ENCODE measurements around the gene SLC35F1. TPM values are rescaled to one million over a fixed set of nuclear protein-coding genes. Genes with fewer than 3 reads are reported as not detected.

Gene SLC35F1
- total RNA-seq, 5 donors from 2014 or later (not counting 1 experiment from before 2014, with no cell fraction given): not detected

- H3K4me1 Mint-ChIP-seq: no peaks in the 10 kb centered on the region
- Histone ChIP-seq H3K4me1 (ENCODE audit: control insufficient read depth in 1 of 2, extremely low read depth in 1 of 2, insufficient read depth in 2 of 2, low read length in 2 of 2) (no peaks in the 10 kb centered on the region), H3K36me3 (ENCODE audit: control insufficient read depth in 2 of 2, extremely low read depth in 1 of 2, insufficient read depth in 1 of 2, low read length in 1 of 2) (no peaks in the 10 kb centered on the region), H3K27me3 (replicated peaks in 1 of 2; ENCODE audit: control insufficient read depth in 2 of 2, extremely low read depth in 1 of 2, insufficient read depth in 2 of 2, low read length in 1 of 2) (no peaks in the 10 kb centered on the region), H3K4me3 (ENCODE audit: control insufficient read depth in 1 of 2, extremely low read depth in 1 of 2, low read length in 1 of 2) (no peak overlapping the region), H3K27ac (ENCODE audit: low read length) (no peak overlapping the region), H3K9me3 (no peaks in the 10 kb centered on the region)
- no peaks in the 10 kb centered on the region for H3K9me3 Mint-ChIP-seq
- ATAC-seq (replicated peaks in 1 of 4): no peak
- no peak for DNase-seq
- H3K4me3 Mint-ChIP-seq: no peak overlapping the region
- no peaks in the 10 kb centered on the region for H3K36me3 Mint-ChIP-seq
- CTCF ChIA-PET: no interaction called here
- no peak overlapping the region for H3K27ac Mint-ChIP-seq
- WGBS (ENCODE audit: insufficient coverage): 100% methylated on average over 1 of the region's 6 CpGs
- POLR2A ChIA-PET: no interaction called here
- H3K27me3 Mint-ChIP-seq: peaks cover 0 to 4% of the 10 kb centered on the region in 2 donors
Measured at GRCh38 chr6:118316796-118317384, 409.8 kb downstream of the SLC35F1 start.

- Mint-ChIP-seq H3K27ac (no peak overlapping the region), H3K9me3 (no peaks in the 10 kb centered on the region), H3K4me1 (no peaks in the 10 kb centered on the region), H3K4me3 (no peak overlapping the region), H3K27me3 (peaks cover 0 to 4% of the 10 kb centered on the region in 2 donors), H3K36me3 (no peaks in the 10 kb centered on the region)
- Histone ChIP-seq H3K36me3 (ENCODE audit: control insufficient read depth in 2 of 2, extremely low read depth in 1 of 2, insufficient read depth in 1 of 2, low read length in 1 of 2) (no peaks in the 10 kb centered on the region), H3K4me3 (ENCODE audit: control insufficient read depth in 1 of 2, extremely low read depth in 1 of 2, low read length in 1 of 2) (no peak overlapping the region), H3K27ac (ENCODE audit: low read length) (no peak overlapping the region), H3K9me3 (no peaks in the 10 kb centered on the region), H3K4me1 (ENCODE audit: control insufficient read depth in 1 of 2, extremely low read depth in 1 of 2, insufficient read depth in 2 of 2, low read length in 2 of 2) (no peaks in the 10 kb centered on the region), H3K27me3 (replicated peaks in 1 of 2; ENCODE audit: control insufficient read depth in 2 of 2, extremely low read depth in 1 of 2, insufficient read depth in 2 of 2, low read length in 1 of 2) (no peaks in the 10 kb centered on the region)
- ChIA-PET POLR2A (no interaction called here), CTCF (no interaction called here)
- DNase-seq (no peak), ATAC-seq (replicated peaks in 1 of 4) (no peak)
- WGBS (ENCODE audit: insufficient coverage): 100% methylated on average over 1 of the region's 4 CpGs
Measured at GRCh38 chr6:118317581-118318563, 410.8 kb downstream of the SLC35F1 start.

GRCh38 chr6:118318648-118319047 is 411.6 kb downstream of the SLC35F1 start:
- Mint-ChIP-seq H3K27ac (no peak overlapping the region), H3K36me3 (no peaks in the 10 kb centered on the region), H3K4me3 (no peak overlapping the region), H3K4me1 (no peaks in the 10 kb centered on the region), H3K9me3 (no peaks in the 10 kb centered on the region), H3K27me3 (no peaks in the 10 kb centered on the region)
- Histone ChIP-seq H3K4me1 (ENCODE audit: control insufficient read depth in 1 of 2, extremely low read depth in 1 of 2, insufficient read depth in 2 of 2, low read length in 2 of 2) (no peaks in the 10 kb centered on the region), H3K27me3 (replicated peaks in 1 of 2; ENCODE audit: control insufficient read depth in 2 of 2, extremely low read depth in 1 of 2, insufficient read depth in 2 of 2, low read length in 1 of 2) (no peaks in the 10 kb centered on the region), H3K4me3 (ENCODE audit: control insufficient read depth in 1 of 2, extremely low read depth in 1 of 2, low read length in 1 of 2) (no peak overlapping the region), H3K9me3 (no peaks in the 10 kb centered on the region), H3K36me3 (ENCODE audit: control insufficient read depth in 2 of 2, extremely low read depth in 1 of 2, insufficient read depth in 1 of 2, low read length in 1 of 2) (no peaks in the 10 kb centered on the region), H3K27ac (ENCODE audit: low read length) (no peak overlapping the region)
- WGBS (ENCODE audit: insufficient coverage): no CpG with 5 or more reads among the region's 3 CpGs
- DNase-seq (no peak), ATAC-seq (replicated peaks in 1 of 4) (no peak)
- CTCF ChIA-PET: no interaction called here
- POLR2A ChIA-PET: no interaction called here

GRCh38 chr6:118319416-118319815 is 412.4 kb downstream of the SLC35F1 start:
- ChIA-PET POLR2A (no interaction called here), CTCF (no interaction called here)
- Histone ChIP-seq H3K4me3 (ENCODE audit: control insufficient read depth in 1 of 2, extremely low read depth in 1 of 2, low read length in 1 of 2) (no peak overlapping the region), H3K27me3 (replicated peaks in 1 of 2; ENCODE audit: control insufficient read depth in 2 of 2, extremely low read depth in 1 of 2, insufficient read depth in 2 of 2, low read length in 1 of 2) (no peaks in the 10 kb centered on the region), H3K9me3 (no peaks in the 10 kb centered on the region), H3K4me1 (ENCODE audit: control insufficient read depth in 1 of 2, extremely low read depth in 1 of 2, insufficient read depth in 2 of 2, low read length in 2 of 2) (no peaks in the 10 kb centered on the region), H3K36me3 (ENCODE audit: control insufficient read depth in 2 of 2, extremely low read depth in 1 of 2, insufficient read depth in 1 of 2, low read length in 1 of 2) (no peaks in the 10 kb centered on the region), H3K27ac (ENCODE audit: low read length) (no peak overlapping the region)
- Mint-ChIP-seq H3K27me3 (no peaks in the 10 kb centered on the region), H3K9me3 (no peaks in the 10 kb centered on the region), H3K36me3 (no peaks in the 10 kb centered on the region), H3K27ac (no peak overlapping the region), H3K4me3 (no peak overlapping the region), H3K4me1 (no peaks in the 10 kb centered on the region)
- ATAC-seq (replicated peaks in 1 of 4): no peak
- 100% methylated on average over 1 of the region's 3 CpGs for WGBS (ENCODE audit: insufficient coverage)
- DNase-seq: no peak

GRCh38 chr6:118319894-118320649 is 413.0 kb downstream of the SLC35F1 start:
- Mint-ChIP-seq H3K27ac (no peak overlapping the region), H3K4me3 (no peak overlapping the region), H3K4me1 (no peaks in the 10 kb centered on the region), H3K9me3 (no peaks in the 10 kb centered on the region), H3K27me3 (no peaks in the 10 kb centered on the region), H3K36me3 (no peaks in the 10 kb centered on the region)
- Histone ChIP-seq H3K36me3 (ENCODE audit: control insufficient read depth in 2 of 2, extremely low read depth in 1 of 2, insufficient read depth in 1 of 2, low read length in 1 of 2) (no peaks in the 10 kb centered on the region), H3K4me3 (ENCODE audit: control insufficient read depth in 1 of 2, extremely low read depth in 1 of 2, low read length in 1 of 2) (no peak overlapping the region), H3K27ac (ENCODE audit: low read length) (no peak overlapping the region), H3K27me3 (replicated peaks in 1 of 2; ENCODE audit: control insufficient read depth in 2 of 2, extremely low read depth in 1 of 2, insufficient read depth in 2 of 2, low read length in 1 of 2) (no peaks in the 10 kb centered on the region), H3K4me1 (ENCODE audit: control insufficient read depth in 1 of 2, extremely low read depth in 1 of 2, insufficient read depth in 2 of 2, low read length in 2 of 2) (no peaks in the 10 kb centered on the region), H3K9me3 (no peaks in the 10 kb centered on the region)
- POLR2A ChIA-PET: no interaction called here
- CTCF ChIA-PET: interaction anchor here in 1 of 2 donors (0.5 kb wide), 1 partner anchor 199 kb away, joined by 3 read pairs; no protein-coding TSS in a partner anchor
- WGBS (ENCODE audit: insufficient coverage): 72% methylated on average over 2 of the region's 5 CpGs
- DNase-seq (no peak), ATAC-seq (replicated peaks in 1 of 4) (no peak)

- Histone ChIP-seq H3K4me3 (ENCODE audit: control insufficient read depth in 1 of 2, extremely low read depth in 1 of 2, low read length in 1 of 2) (no peak overlapping the region), H3K9me3 (no peaks in the 10 kb centered on the region), H3K4me1 (ENCODE audit: control insufficient read depth in 1 of 2, extremely low read depth in 1 of 2, insufficient read depth in 2 of 2, low read length in 2 of 2) (no peaks in the 10 kb centered on the region), H3K36me3 (ENCODE audit: control insufficient read depth in 2 of 2, extremely low read depth in 1 of 2, insufficient read depth in 1 of 2, low read length in 1 of 2) (no peaks in the 10 kb centered on the region), H3K27ac (ENCODE audit: low read length) (no peak overlapping the region), H3K27me3 (replicated peaks in 1 of 2; ENCODE audit: control insufficient read depth in 2 of 2, extremely low read depth in 1 of 2, insufficient read depth in 2 of 2, low read length in 1 of 2) (peaks cover 0 to 3% of the 10 kb centered on the region in 2 experiments)
- ChIA-PET CTCF (no interaction called here), POLR2A (no interaction called here)
- DNase-seq (no peak), ATAC-seq (replicated peaks in 1 of 4) (no peak)
- H3K27ac Mint-ChIP-seq: no peak overlapping the region
- H3K4me1 Mint-ChIP-seq: no peaks in the 10 kb centered on the region
- no peaks in the 10 kb centered on the region for H3K9me3 Mint-ChIP-seq
- WGBS (ENCODE audit: insufficient coverage): no CpG with 5 or more reads among the region's 2 CpGs
- H3K27me3 Mint-ChIP-seq: no peaks in the 10 kb centered on the region
- H3K36me3 Mint-ChIP-seq: no peaks in the 10 kb centered on the region
- H3K4me3 Mint-ChIP-seq: no peak overlapping the region
Measured at GRCh38 chr6:118320652-118321051, 413.6 kb downstream of the SLC35F1 start.
